ENCODE measurements around the gene DNMT1. TPM values are rescaled to one million over a fixed set of nuclear protein-coding genes. Genes with fewer than 3 reads are reported as not detected.

DNMT1 gene
- total RNA-seq, 1 experiment from 2014 or later = 210 TPM

- H3K9me3 Mint-ChIP-seq = no peaks in the 10 kb centered on the region
- ChIA-PET CTCF (interaction anchor here (0.6 kb wide), 1 partner anchor 314 kb away, joined by 4 read pairs; the partner anchor contains the start of gene PIN1), POLR2A (no interaction called here)
- ATAC-seq = no peak
- DNase-seq (ENCODE audit: low spot score) = no peak
- TF ChIP-seq IRF1 (CRISPR knock-in tag; IDR thresholded peaks at IDR 0.05) (no peak), ATF1 (CRISPR knock-in tag; IDR thresholded peaks at IDR 0.05) (no peak), KAT7 (CRISPR knock-in tag; IDR thresholded peaks at IDR 0.05; ENCODE audit: borderline replicate concordance) (no peak)
- peaks cover 73% of the 10 kb centered on the region for H3K36me3 Mint-ChIP-seq
- no peak overlapping the region for H3K27ac Mint-ChIP-seq
- H3K27me3 Mint-ChIP-seq (ENCODE audit: low read depth) = no peaks in the 10 kb centered on the region
- no peak overlapping the region for H3K4me3 Mint-ChIP-seq
- no peaks in the 10 kb centered on the region for H3K4me1 Mint-ChIP-seq
These were observed 45.3 kb downstream of the DNMT1 start for GRCh38 chr19:10149427-10149826.

GRCh38 chr19:10146142-10146541 lies 48.6 kb downstream of the DNMT1 start:
- ATAC-seq (no peak), DNase-seq (ENCODE audit: low spot score) (no peak)
- CTCF ChIA-PET = no interaction called here
- Mint-ChIP-seq H3K27ac (no peak overlapping the region), H3K27me3 (ENCODE audit: low read depth) (no peaks in the 10 kb centered on the region), H3K9me3 (no peaks in the 10 kb centered on the region), H3K36me3 (peaks cover 71% of the 10 kb centered on the region), H3K4me1 (no peaks in the 10 kb centered on the region), H3K4me3 (no peak overlapping the region)
- POLR2A ChIA-PET = no interaction called here
- TF ChIP-seq MLX (CRISPR knock-in tag; IDR thresholded peaks at IDR 0.05) (no peak), TEAD4 (CRISPR knock-in tag; IDR thresholded peaks at IDR 0.05) (no peak), NR1H2 (CRISPR knock-in tag; IDR thresholded peaks at IDR 0.05) (no peak), ZNF219 (CRISPR knock-in tag; IDR thresholded peaks at IDR 0.05; ENCODE audit: borderline replicate concordance) (no peak), ZNF121 (CRISPR knock-in tag; IDR thresholded peaks at IDR 0.05) (no peak), SOX15 (CRISPR knock-in tag; IDR thresholded peaks at IDR 0.05) (no peak), ELF4 (CRISPR knock-in tag; IDR thresholded peaks at IDR 0.05; ENCODE audit: low read depth) (no peak), RORB (CRISPR knock-in tag; IDR thresholded peaks at IDR 0.05) (no peak), HMGA2 (CRISPR knock-in tag; IDR thresholded peaks at IDR 0.05) (no peak), STAT6 (CRISPR knock-in tag; conservative IDR thresholded peaks at IDR 0.05; ENCODE audit: low read depth) (no peak), CBFB (CRISPR knock-in tag; IDR thresholded peaks at IDR 0.05; ENCODE audit: low read depth) (no peak), ZNF512 (CRISPR knock-in tag; IDR thresholded peaks at IDR 0.05; ENCODE audit: borderline replicate concordance) (no peak), CREM (CRISPR knock-in tag; IDR thresholded peaks at IDR 0.05) (no peak), TEAD1 (CRISPR knock-in tag; IDR thresholded peaks at IDR 0.05) (no peak), E2F1 (CRISPR knock-in tag; IDR thresholded peaks at IDR 0.05) (no peak), ARID4B (CRISPR knock-in tag; IDR thresholded peaks at IDR 0.05; ENCODE audit: borderline replicate concordance) (no peak), PRRX2 (CRISPR knock-in tag; IDR thresholded peaks at IDR 0.05) (no peak), AFF4 (CRISPR knock-in tag; IDR thresholded peaks at IDR 0.05; ENCODE audit: borderline replicate concordance) (no peak)

Measured in WTC11 (cell line).